Colonic mucosa (tissue), 4 donors: ENCODE measurements around the gene ARHGAP6. TPM values are rescaled to one million over a fixed set of nuclear protein-coding genes. Genes with fewer than 3 reads are reported as not detected.

Experiments
- DNase-seq: peaks from one replicate; pipeline ENCODE4 v3.0.0-alpha.2; 2020
- H3K27ac ChIP-seq: fragments of 200-600 bp; one replicate; pipeline ENCODE4 v1.8.0; 2021
- H3K27me3 ChIP-seq: fragments of 200-600 bp; one replicate; pipeline ENCODE4 v1.8.0; 2021
- H3K36me3 ChIP-seq: fragments of 200-600 bp; one replicate; pipeline ENCODE4 v1.8.0; 2021
- H3K4me1 ChIP-seq: fragments of 200-600 bp; one replicate; pipeline ENCODE4 v1.8.0; 2021; ENCODE audit warnings: mild to moderate bottlenecking
- H3K4me3 ChIP-seq: fragments of 200-600 bp; one replicate; pipeline ENCODE4 v1.8.0; 2021
- H3K9ac ChIP-seq, 2 donors: one replicate each; pipeline ENCODE4 v1.7.0; 2013; ENCODE audit warnings: control low read depth in 2 of 2, low read depth in 2 of 2, low read length in 2 of 2
- H3K9me3 ChIP-seq: fragments of 200-600 bp; one replicate; pipeline ENCODE4 v1.8.0; 2021
- CTCF ChIP-seq: fragments of 200-600 bp; IDR thresholded peaks from one replicate; pipeline ENCODE4 v1.8.0; 2022; ENCODE audit warnings: antibody characterized with exemption, mild to moderate bottlenecking
- intact Hi-C: fragments of 100-400 bp; cut with DNase I; formaldehyde crosslinking; loops from one replicate; pipeline ENCODE4 v1.14.1; 2022
- total RNA-seq, 2 donors: library from RNA; stranded (reverse); fragmentation: NEBNext Ultra II Directional in 1 of 2; extraction: Animal tissue kit (Norgen Biotek cat#: 25700) in 1 of 2; gene quantifications; one replicate each; pipeline ENCODE4 v1.2.1, GENCODE V29; 2021
- donor health status: healthy.
- donor health status: DM: no; HTN: no; CAD: no.
- donor health status: DM: no; HTN: no; CAD: no.

ARHGAP6 gene
- total RNA-seq, 2 donors from 2014 or later, result 1.1 to 5.0 TPM

DNA sequence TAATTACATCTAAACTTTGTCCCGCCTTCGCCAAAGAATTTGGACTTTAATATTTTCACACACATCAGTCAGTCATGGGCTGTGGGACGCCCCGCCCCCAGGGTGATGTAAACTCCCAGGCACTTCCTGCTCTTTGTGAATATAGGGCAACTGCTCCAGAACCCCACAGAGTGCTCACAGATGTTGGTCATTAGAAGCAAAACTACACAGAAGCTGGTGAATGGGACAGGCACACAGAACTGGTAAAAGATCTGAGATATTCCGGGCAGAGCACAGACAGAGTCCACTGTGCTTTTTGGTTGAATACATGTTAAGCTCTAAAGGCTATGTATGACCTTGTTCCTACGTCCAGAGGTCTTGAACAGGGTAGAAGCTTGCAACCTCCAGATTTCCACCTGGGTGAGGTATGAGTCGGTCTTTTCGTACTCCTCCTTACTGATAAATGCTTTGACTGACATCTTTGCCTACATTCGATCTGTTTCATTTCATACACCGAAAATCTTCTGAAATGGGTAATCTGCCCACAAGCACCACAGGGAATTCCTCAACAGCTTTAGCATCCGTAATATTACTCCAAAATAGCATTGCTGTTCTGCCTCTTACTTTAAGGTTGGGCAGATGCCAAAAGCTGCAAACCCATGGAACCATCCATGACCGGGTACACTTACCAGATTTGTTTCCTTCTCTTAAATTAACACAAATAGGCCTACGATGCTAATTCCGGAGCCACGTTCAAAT lies 227.9 kb downstream of the ARHGAP6 start:
- H3K9ac ChIP-seq, result no peak overlapping the region
- no peak for TF ChIP-seq CTCF
- no peaks in the 10 kb centered on the region for H3K36me3 ChIP-seq
- no peak overlapping the region for H3K4me3 ChIP-seq
- no peaks in the 10 kb centered on the region for H3K4me1 ChIP-seq
- no peak for DNase-seq
- intact Hi-C loops, result no loop called here
- H3K9me3 ChIP-seq, result no peaks in the 10 kb centered on the region
- no peak overlapping the region for H3K27ac ChIP-seq
- H3K27me3 ChIP-seq, result no peaks in the 10 kb centered on the region

DNA sequence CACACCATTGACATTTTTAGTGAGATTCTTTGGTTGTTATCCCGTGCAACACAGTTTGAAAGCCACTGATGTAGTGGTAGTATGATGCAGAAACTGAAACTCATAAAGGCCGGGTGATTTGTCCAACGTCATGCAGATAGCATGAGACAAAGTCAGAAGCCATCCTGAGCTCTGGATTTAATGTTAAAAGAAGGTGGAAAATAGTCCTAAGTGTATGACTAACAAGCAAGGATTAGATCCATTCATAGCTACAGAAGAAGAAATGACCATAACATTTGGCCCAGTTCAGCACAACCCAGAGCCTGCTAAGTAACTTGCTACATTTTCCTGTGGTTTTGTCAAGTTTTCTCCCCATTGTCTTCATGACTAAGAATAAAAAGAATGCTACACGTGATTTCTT lies 230.2 kb downstream of the ARHGAP6 start:
- Histone ChIP-seq H3K4me1 (no peaks in the 10 kb centered on the region), H3K9me3 (no peaks in the 10 kb centered on the region), H3K36me3 (no peaks in the 10 kb centered on the region), H3K4me3 (no peak overlapping the region), H3K27me3 (no peaks in the 10 kb centered on the region), H3K27ac (no peak overlapping the region), H3K9ac (no peak overlapping the region)
- intact Hi-C loops, result no loop called here
- no peak for DNase-seq
- TF ChIP-seq CTCF, result no peak

- DNase-seq, result no peak
- H3K9ac ChIP-seq, result no peak overlapping the region
- no peaks in the 10 kb centered on the region for H3K36me3 ChIP-seq
- TF ChIP-seq CTCF, result no peak
- intact Hi-C loops, result no loop called here
- no peaks in the 10 kb centered on the region for H3K9me3 ChIP-seq
- no peaks in the 10 kb centered on the region for H3K4me1 ChIP-seq
- H3K4me3 ChIP-seq, result no peak overlapping the region
- H3K27me3 ChIP-seq, result no peaks in the 10 kb centered on the region
- no peak overlapping the region for H3K27ac ChIP-seq
These were observed 231.1 kb downstream of the ARHGAP6 start for GRCh38 chrX:11434607-11435006.

DNA sequence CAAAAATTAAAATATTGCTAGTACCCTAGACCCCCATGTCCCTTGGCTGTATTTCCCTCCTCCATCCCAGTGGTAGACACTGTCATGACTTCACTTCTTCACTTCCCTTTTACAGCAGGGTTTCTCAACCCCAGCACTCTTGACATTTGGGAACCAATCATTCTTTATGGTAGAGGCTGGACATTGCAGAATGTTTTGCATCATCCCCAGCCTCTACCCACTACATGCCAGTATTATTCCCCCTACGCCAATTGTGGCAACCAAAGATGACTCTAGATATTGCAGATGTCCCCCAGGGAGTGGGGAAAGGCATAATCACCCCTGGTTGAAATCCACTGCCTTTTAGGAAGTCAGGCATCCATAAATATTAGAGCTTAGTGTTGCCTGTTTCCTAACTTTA lies 233.9 kb downstream of the ARHGAP6 start:
- H3K27me3 ChIP-seq, result no peaks in the 10 kb centered on the region
- H3K9me3 ChIP-seq, result no peaks in the 10 kb centered on the region
- no peak overlapping the region for H3K9ac ChIP-seq
- no peak for TF ChIP-seq CTCF
- intact Hi-C loops, result no loop called here
- no peak overlapping the region for H3K27ac ChIP-seq
- no peaks in the 10 kb centered on the region for H3K4me1 ChIP-seq
- H3K36me3 ChIP-seq, result no peaks in the 10 kb centered on the region
- no peak overlapping the region for H3K4me3 ChIP-seq
- DNase-seq, result no peak

DNA sequence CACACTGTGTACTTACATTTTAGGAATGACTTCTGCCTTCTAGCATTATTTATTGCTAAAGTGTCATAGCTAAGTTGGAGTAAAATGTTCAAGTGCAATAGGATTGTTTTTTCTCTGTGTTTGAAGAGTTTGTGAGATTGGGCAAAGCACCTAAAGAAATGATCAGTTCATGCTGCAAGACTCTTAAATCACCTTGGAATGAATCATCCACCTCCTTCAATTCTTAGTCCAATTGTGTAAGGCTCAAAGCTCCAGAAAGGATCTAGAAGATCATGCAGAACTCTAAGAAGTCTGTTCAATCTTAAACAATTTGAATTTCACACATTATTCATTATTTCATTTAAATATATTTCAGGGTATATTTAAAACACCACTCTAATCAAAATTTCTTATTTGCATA lies 235.4 kb downstream of the ARHGAP6 start:
- H3K27ac ChIP-seq, result no peak overlapping the region
- DNase-seq, result no peak
- H3K4me1 ChIP-seq, result no peaks in the 10 kb centered on the region
- no peaks in the 10 kb centered on the region for H3K27me3 ChIP-seq
- no peak overlapping the region for H3K9ac ChIP-seq
- H3K36me3 ChIP-seq, result no peaks in the 10 kb centered on the region
- H3K4me3 ChIP-seq, result no peak overlapping the region
- H3K9me3 ChIP-seq, result no peaks in the 10 kb centered on the region
- no peak for TF ChIP-seq CTCF
- intact Hi-C loops, result no loop called here
